GM13977 (cell line): Measurements from ENCODE around the gene CRB1.
A peak's percentile ranks its signal among the peaks of the same experiment; 100 is the strongest.

ENCODE experiments used
- DNase-seq: peaks from one replicate; pipeline ENCODE4 v3.0.0; 2012; ENCODE audit warnings: low spot score
- CTCF ChIP-seq: IDR thresholded peaks from 2 replicates; pipeline ENCODE4 v1.5.1; 2012; ENCODE audit warnings: mild to moderate bottlenecking, control low read depth; ENCODE audit not compliant: insufficient read depth; ENCODE audit errors: extremely low read depth, missing control alignments
- in situ Hi-C: fragments of 300-500 bp; cut with MboI; formaldehyde crosslinking; loops from one replicate; pipeline ENCODE4 v1.12.0; 2022; ENCODE audit warnings: low sequenced_read_pairs, low pct_unique_long_range_greater_than_20kb, mixed read lengths, inconsistent platforms; ENCODE audit not compliant: unreplicated experiment

CRB1 gene

GRCh38 chr1:197314682-197315081, 46.6 kb downstream of the CRB1 start:
- no peak for TF ChIP-seq CTCF
- DNase-seq: no peak
- in situ Hi-C loops: no loop called here

GRCh38 chr1:197319631-197320030, 51.6 kb downstream of the CRB1 start:
- in situ Hi-C loops: no loop called here
- TF ChIP-seq CTCF: no peak
- no peak for DNase-seq

GRCh38 chr1:197320991-197321531, 53.0 kb downstream of the CRB1 start:
- DNase-seq: no peak
- in situ Hi-C loops: no loop called here
- no peak for TF ChIP-seq CTCF

GRCh38 chr1:197321811-197322210, 53.8 kb downstream of the CRB1 start:
- TF ChIP-seq CTCF: no peak

GRCh38 chr1:197327776-197328364, 59.8 kb downstream of the CRB1 start:
- in situ Hi-C loops: loop anchor here (25.0 kb wide), 1 partner anchor 141 kb away; no protein-coding TSS in a partner anchor
- peak; percentile 57 for TF ChIP-seq CTCF
- DNase-seq: no peak

More at GRCh38 chr1:197321811-197322210, 53.8 kb downstream of the CRB1 start:
- no peak for DNase-seq
- in situ Hi-C loops: no loop called here

GRCh38 chr1:197330213-197330612, 62.2 kb downstream of the CRB1 start:
- no peak for TF ChIP-seq CTCF
- in situ Hi-C loops: loop anchor here (25.0 kb wide), 1 partner anchor 143 kb away; no protein-coding TSS in a partner anchor
- DNase-seq: no peak
